Right lobe of liver (tissue), 6 donors: ENCODE measurements around the gene PPM1B. TPM values are rescaled to one million over a fixed set of nuclear protein-coding genes. Genes with fewer than 3 reads are reported as not detected.
"Not testable (repeated sequence)": the region's sequence is repeated elsewhere in the genome, so short reads cannot be mapped to it uniquely, and the experiment has no call there.

Experiments
- ATAC-seq, 4 donors: fragments of 200-7000 bp; cut with Tn5 transposase; one replicate each; pipeline ENCODE4 v1.9.1; 2020; ENCODE audit warnings: mild to moderate bottlenecking in 4 of 4, moderate library complexity in 4 of 4
- DNase-seq, 3 donors: peaks; one replicate each; pipeline ENCODE4 v3.0.0-alpha.2; 2020
- H3K27ac ChIP-seq, 3 donors: fragments of 200-600 bp; one replicate each; pipeline ENCODE4 v1.8.0; 2022
- H3K27me3 ChIP-seq, 2 donors: fragments of 200-600 bp; one replicate each; pipeline ENCODE4 v1.8.0; 2022
- H3K36me3 ChIP-seq, 4 donors: fragments of 200-600 bp; sonication (generic) in 1 of 4; one replicate each; pipeline versions ENCODE4 v1.5.1 to v1.8.0; 2017 to 2022; ENCODE audit warnings: control low read depth in 1 of 4
- H3K4me1 ChIP-seq, 4 donors: fragments of 200-600 bp; sonication (generic) in 1 of 4; one replicate each; pipeline versions ENCODE4 v1.5.1 to v1.8.0; 2017 to 2022; ENCODE audit warnings: control low read depth in 1 of 4
- H3K4me3 ChIP-seq, 3 donors: fragments of 200-600 bp; one replicate each; pipeline ENCODE4 v1.8.0; 2022
- H3K9me3 ChIP-seq, 4 donors: fragments of 200-600 bp; sonication (generic) in 1 of 4; one replicate each; pipeline versions ENCODE4 v1.5.1 to v1.8.0; 2017 to 2022; ENCODE audit warnings: control low read depth in 1 of 4
- CTCF ChIP-seq, 4 donors: fragments of 200-600 bp in 3 of 4; fragments of 450-650 bp in 1 of 4; IDR thresholded peaks; one replicate each; pipeline versions ENCODE4 v1.5.1 to v1.8.0; 2016 to 2022; ENCODE audit warnings: antibody characterized with exemption in 4 of 4, mild to moderate bottlenecking in 2 of 4
- POLR2A ChIP-seq: fragments of 450-650 bp; IDR thresholded peaks from one replicate; pipeline ENCODE4 v1.6.1; 2017; ENCODE audit warnings: antibody characterized with exemption, mild to moderate bottlenecking
- WGBS: methylation state at CpG from one replicate; pipeline ENCODE4 v1.1.6; 2018; ENCODE audit warnings: low coverage, low lambda C conversion rate; ENCODE audit not compliant: insufficient coverage; ENCODE audit errors: missing lambda C conversion rate; 5-methylcytosine and 5-hydroxymethylcytosine counted together
- intact Hi-C, 2 donors: fragments of 100-400 bp; cut with DNase I; formaldehyde crosslinking; loops; one replicate each; pipeline versions ENCODE4 v1.11.2 to v1.14.1; 2022
- total RNA-seq, 6 experiments: library from RNA; depleted of rRNA in 2 of 6; stranded (reverse); fragments of >200 nt in 2 of 6; fragmentation: NEBNext Ultra II Directional in 3 of 6; extraction: Animal tissue kit (Norgen Biotek cat#: 25700) in 3 of 6; gene quantifications; one replicate each; pipeline versions ENCODE4 v1.1.0 to v1.2.4, GENCODE V29; 2016 to 2023
- donor health status: DM: no; HTN: yes; CAD: no.
- donor health status: DM: no; HTN: no; CAD: no.
- donor health status: DM: no; HTN: no; CAD: no.
- donor health status: DM: no; HTN: yes; CAD: no.
- donor health status: DM: no; HTN: yes; CAD: no.

The PPM1B gene
- total RNA-seq, 6 experiments from 2014 or later, result 20.4 to 43.3 (median 27.8) TPM

- no peaks in the 10 kb centered on the region for H3K9me3 ChIP-seq
- intact Hi-C loops, result no loop called here
- H3K4me1 ChIP-seq, result peaks cover 0 to 15% (median 3%) of the 10 kb centered on the region in 4 donors
- WGBS, result 37% methylated on average over 2 of the region's 3 CpGs
- TF ChIP-seq POLR2A, result no peak
- TF ChIP-seq CTCF (IDR thresholded peaks at IDR 0.05), result no peak
- ATAC-seq (no peak), DNase-seq (no peak)
- no peaks in the 10 kb centered on the region for H3K36me3 ChIP-seq
- H3K27me3 ChIP-seq, result no peaks in the 10 kb centered on the region
- H3K27ac ChIP-seq, result no peak overlapping the region
- no peak overlapping the region for H3K4me3 ChIP-seq
These were observed 81.7 kb downstream of the PPM1B start for GRCh38 chr2:44250376-44250775.

- 63% methylated on average over 1 of the region's 2 CpGs for WGBS
- Histone ChIP-seq H3K27me3 (no peaks in the 10 kb centered on the region), H3K36me3 (no peaks in the 10 kb centered on the region), H3K9me3 (no peaks in the 10 kb centered on the region), H3K27ac (no peak overlapping the region), H3K4me1 (no peaks in the 10 kb centered on the region), H3K4me3 (no peak overlapping the region)
- ATAC-seq (no peak), DNase-seq (no peak)
- intact Hi-C loops, result no loop called here
- no peak for TF ChIP-seq CTCF (IDR thresholded peaks at IDR 0.05)
- no peak for TF ChIP-seq POLR2A
These were observed 85.3 kb downstream of the PPM1B start for GRCh38 chr2:44254023-44254422.

GRCh38 chr2:44255704-44256103 lies 87.0 kb downstream of the PPM1B start:
- H3K4me1 ChIP-seq, H3K4me3 ChIP-seq: not testable (repeated sequence)

GRCh38 chr2:44257802-44258201 lies 89.1 kb downstream of the PPM1B start:
- DNase-seq, H3K9me3 ChIP-seq, H3K27ac ChIP-seq, H3K36me3 ChIP-seq, H3K4me3 ChIP-seq, H3K27me3 ChIP-seq, ATAC-seq, H3K4me1 ChIP-seq, intact Hi-C loops: not testable (repeated sequence)
- 93% methylated on average over 1 of the region's 1 CpG for WGBS

More at GRCh38 chr2:44255704-44256103, 87.0 kb downstream of the PPM1B start:
- DNase-seq, H3K36me3 ChIP-seq, H3K27ac ChIP-seq, intact Hi-C loops, ATAC-seq, H3K9me3 ChIP-seq, H3K27me3 ChIP-seq: not testable (repeated sequence)
- 96% methylated on average over 3 of the region's 3 CpGs for WGBS

- H3K9me3 ChIP-seq, result no peaks in the 10 kb centered on the region
- H3K36me3 ChIP-seq, result no peaks in the 10 kb centered on the region
- ATAC-seq (no peak), DNase-seq (no peak)
- WGBS, result 63% methylated on average over 3 of the region's 3 CpGs
- intact Hi-C loops, result no loop called here
- no peak overlapping the region for H3K27ac ChIP-seq
- TF ChIP-seq POLR2A (no peak), CTCF (IDR thresholded peaks at IDR 0.05) (no peak)
- no peak overlapping the region for H3K4me3 ChIP-seq
- no peaks in the 10 kb centered on the region for H3K4me1 ChIP-seq
- no peaks in the 10 kb centered on the region for H3K27me3 ChIP-seq
These were observed 98.7 kb downstream of the PPM1B start for GRCh38 chr2:44267269-44267795.
